A549 (cell line): ENCODE data around the gene KCP. TPM values are rescaled to one million over a fixed set of nuclear protein-coding genes. Genes with fewer than 3 reads are reported as not detected.

Source experiments
- ATAC-seq, 2 experiments: fragments of 200-7000 bp in 1 of 2; fragments of >200 bp in 1 of 2; cut with Nextera tagmentation in 1 of 2; cut with Tn5 transposase in 1 of 2; 3 replicates each; pipeline versions ENCODE4 v1.8.0 to v1.9.1; 2018 to 2020; ENCODE audit warnings: mild to moderate bottlenecking in 1 of 2, moderate library complexity in 1 of 2
- CTCF ChIA-PET: fragments of 300-600 bp; sonication (Branson Sonifier 250); formaldehyde crosslinking; extraction: SDS; loops from one replicate; lab custom pipeline; 2021; ENCODE audit warnings: antibody characterized with exemption, inconsistent platforms; lab: Yijun Ruan, JAX
- POLR2A ChIA-PET: fragments of 350-600 bp; formaldehyde crosslinking; extraction: SDS; loops from one replicate; lab custom pipeline; 2021; ENCODE audit warnings: antibody characterized with exemption, inconsistent platforms; lab: Yijun Ruan, JAX
- DNase-seq, 2 experiments: peaks; one replicate each; pipeline versions ENCODE4 v3.0.0 to v3.0.0-alpha.2; 2011 to 2016; ENCODE audit warnings: low read depth in 1 of 2, low spot score in 1 of 2
- FAIRE-seq: peaks from 2 replicates; lab custom pipeline; 2011; peaks lifted over from hg19 to GRCh38; lab: Jason Lieb, UNC
- H3K27ac ChIP-seq, 2 experiments: fragments of >200 bp; sonication (Bioruptor Twin); formaldehyde crosslinking; 3 replicates each; pipeline ENCODE4 v1.5.1; 2016 to 2017
- H3K4me1 ChIP-seq: fragments of >200 bp; sonication (Bioruptor Twin); formaldehyde crosslinking; 3 replicates; pipeline ENCODE4 v1.6.1; 2016
- H3K4me2 ChIP-seq: fragments of >200 bp; sonication (Bioruptor Twin); formaldehyde crosslinking; 3 replicates; pipeline ENCODE4 v1.6.1; 2016
- H3K4me3 ChIP-seq: fragments of >200 bp; sonication (Bioruptor Twin); formaldehyde crosslinking; 3 replicates; pipeline ENCODE4 v1.5.1; 2016
- H3K9me3 ChIP-seq: fragments of >200 bp; sonication (Bioruptor Twin); formaldehyde crosslinking; 3 replicates; pipeline ENCODE4 v1.6.1; 2016
- BHLHE40 ChIP-seq: IDR thresholded peaks from 2 replicates; pipeline ENCODE4 v1.6.1; 2012; ENCODE audit warnings: low read depth, low read length, inconsistent platforms
- CBX2 ChIP-seq: fragments of 200-600 bp; sonication (generic); IDR thresholded peaks from 2 replicates; pipeline ENCODE4 v1.6.1; 2016; ENCODE audit warnings: low read depth, mild to moderate bottlenecking, borderline replicate concordance
- CEBPB ChIP-seq, 2 experiments: fragments of >200 bp in 1 of 2; sonication (Bioruptor Twin) in 1 of 2; formaldehyde crosslinking in 1 of 2; IDR thresholded peaks; 2 replicates each; pipeline ENCODE4 v1.6.1; 2012 to 2016
- CHD2 ChIP-seq: fragments of 150-350 bp; IDR thresholded peaks from 2 replicates; pipeline ENCODE4 v1.6.1; 2014; ENCODE audit warnings: low read length; ENCODE audit not compliant: partially characterized antibody
- CHD4 ChIP-seq: fragments of 200-600 bp; sonication (generic); IDR thresholded peaks from 2 replicates; pipeline ENCODE4 v1.6.1; 2016; ENCODE audit warnings: antibody characterized with exemption, mild to moderate bottlenecking, borderline replicate concordance
- EHMT2 ChIP-seq: fragments of 200-600 bp; sonication (generic); IDR thresholded peaks from 2 replicates; pipeline ENCODE4 v1.6.1; 2016; ENCODE audit warnings: antibody characterized with exemption, low read depth, mild to moderate bottlenecking, moderate library complexity
- FOSB ChIP-seq: fragments of 250-450 bp; sonication (Bioruptor Pico); IDR thresholded peaks from 2 replicates; pipeline ENCODE4 v1.5.0; 2020; ENCODE audit warnings: mild to moderate bottlenecking, moderate library complexity
- FOSL2 ChIP-seq, 2 experiments: fragments of 450-650 bp in 1 of 2; fragments of >200 bp in 1 of 2; sonication (Bioruptor Twin) in 1 of 2; formaldehyde crosslinking; IDR thresholded peaks; 2 replicates each; pipeline versions ENCODE4 v1.5.0 to v1.6.1; 2016 to 2020; ENCODE audit warnings: mild to moderate bottlenecking in 1 of 2, moderate library complexity in 1 of 2
- HDAC2 ChIP-seq: fragments of 200-600 bp; sonication (generic); IDR thresholded peaks from 2 replicates; pipeline ENCODE4 v1.6.1; 2016
- HOXA7 ChIP-seq: fragments of 250-450 bp; sonication (Bioruptor Pico); IDR thresholded peaks from 2 replicates; pipeline ENCODE4 v1.5.0; 2020; ENCODE audit warnings: mild to moderate bottlenecking, moderate library complexity
- HOXB5 ChIP-seq: fragments of 250-450 bp; sonication (Bioruptor Pico); IDR thresholded peaks from 2 replicates; pipeline ENCODE4 v1.5.0; 2020; ENCODE audit warnings: mild to moderate bottlenecking, moderate library complexity
- KDM5A ChIP-seq: fragments of 200-600 bp; sonication (generic); IDR thresholded peaks from 2 replicates; pipeline ENCODE4 v1.6.1; 2016; ENCODE audit warnings: antibody characterized with exemption, mild to moderate bottlenecking
- MAFK ChIP-seq: fragments of 450-650 bp; IDR thresholded peaks from 2 replicates; pipeline ENCODE4 v1.6.1; 2014; ENCODE audit not compliant: partially characterized antibody
- MYC ChIP-seq: IDR thresholded peaks from 2 replicates; pipeline ENCODE4 v1.6.1; 2012; ENCODE audit warnings: mild to moderate bottlenecking, inconsistent platforms, low read length, improper control_type of control experiment, borderline replicate concordance
- NR3C1 ChIP-seq: fragments of >200 bp; sonication (Bioruptor Twin); formaldehyde crosslinking; IDR thresholded peaks from 3 replicates; pipeline ENCODE4 v1.6.1; 2017
- POLR2AphosphoS2 ChIP-seq: conservative IDR thresholded peaks from 2 replicates; pipeline ENCODE4 v1.6.1; 2012; ENCODE audit warnings: low read length, improper control_type of control experiment, inconsistent platforms
- RAD21 ChIP-seq, 2 experiments: fragments of >200 bp in 1 of 2; sonication (Bioruptor Twin) in 1 of 2; formaldehyde crosslinking in 1 of 2; IDR thresholded peaks in 1 of 2; conservative IDR thresholded peaks in 1 of 2; 2 replicates in 1 of 2; 3 replicates in 1 of 2; pipeline ENCODE4 v1.6.1; 2012 to 2018; ENCODE audit warnings: inconsistent platforms in 1 of 2
- RARB ChIP-seq: fragments of 250-450 bp; sonication (Bioruptor Pico); IDR thresholded peaks from 2 replicates; pipeline ENCODE4 v1.8.0; 2021; ENCODE audit warnings: mild to moderate bottlenecking, moderate library complexity
- RCOR1 ChIP-seq: fragments of 150-350 bp; IDR thresholded peaks from 2 replicates; pipeline ENCODE4 v1.6.1; 2014; ENCODE audit warnings: antibody characterized with exemption, low read length, low read depth
- SMC3 ChIP-seq: fragments of >200 bp; sonication (Bioruptor Twin); formaldehyde crosslinking; IDR thresholded peaks from 3 replicates; pipeline ENCODE4 v1.6.1; 2018; ENCODE audit warnings: inconsistent platforms
- TFCP2L1 ChIP-seq: fragments of 250-450 bp; sonication (Bioruptor Pico); IDR thresholded peaks from 2 replicates; pipeline ENCODE4 v1.5.0; 2021; ENCODE audit warnings: mild to moderate bottlenecking
- TP53 ChIP-seq: fragments of 250-450 bp; sonication (Bioruptor Pico); IDR thresholded peaks from 2 replicates; pipeline ENCODE4 v1.5.0; 2021; ENCODE audit warnings: mild to moderate bottlenecking, moderate library complexity
- ZFP36 ChIP-seq: fragments of 450-650 bp; IDR thresholded peaks from 2 replicates; pipeline ENCODE4 v1.6.1; 2014; ENCODE audit warnings: borderline replicate concordance; ENCODE audit not compliant: partially characterized antibody
- ZSCAN20 ChIP-seq: fragments of 250-450 bp; sonication (Bioruptor Pico); IDR thresholded peaks from 2 replicates; pipeline ENCODE4 v1.8.0; 2022; ENCODE audit warnings: mild to moderate bottlenecking, moderate library complexity
- WGBS: methylation state at CpG from one replicate; pipeline ENCODE4 v1.1.6; 2017; ENCODE audit errors: missing lambda C conversion rate; 5-methylcytosine and 5-hydroxymethylcytosine counted together
- polyA plus RNA-seq, 4 experiments: library from polyadenylated mRNA; depleted of rRNA in 3 of 4; stranded (reverse); fragments of >200 nt; fragmentation: RNase III in 1 of 4; extraction: RNeasy Plus Mini Kit Qiagen cat#74134 plus additional on column Dnase treatment in 1 of 4; gene quantifications; 2 replicates in 3 of 4; 3 replicates in 1 of 4; pipeline ENCODE4 v1.2.3, GENCODE V29; 2011 to 2017
- TF ChIP-seq, protein P1 (sequence below): fragments of 150-350 bp; IDR thresholded peaks from 2 replicates; pipeline ENCODE4 v1.6.1; 2014; ENCODE audit warnings: low read depth, mild to moderate bottlenecking, low read length
- TF ChIP-seq, protein P2 (sequence below): fragments of 250-450 bp; sonication (Bioruptor Pico); IDR thresholded peaks from 2 replicates; pipeline ENCODE4 v1.5.0; 2020; ENCODE audit warnings: low read depth, mild to moderate bottlenecking, moderate library complexity
- TF ChIP-seq, protein P3 (sequence below): IDR thresholded peaks from 2 replicates; pipeline ENCODE4 v1.6.1; 2012; ENCODE audit warnings: low read depth, borderline replicate concordance

KCP gene
- polyA plus RNA-seq, 2 of the 4 experiments (the other 2 are of a cell fraction) = 0.14 TPM; not detected in 1

DNA sequence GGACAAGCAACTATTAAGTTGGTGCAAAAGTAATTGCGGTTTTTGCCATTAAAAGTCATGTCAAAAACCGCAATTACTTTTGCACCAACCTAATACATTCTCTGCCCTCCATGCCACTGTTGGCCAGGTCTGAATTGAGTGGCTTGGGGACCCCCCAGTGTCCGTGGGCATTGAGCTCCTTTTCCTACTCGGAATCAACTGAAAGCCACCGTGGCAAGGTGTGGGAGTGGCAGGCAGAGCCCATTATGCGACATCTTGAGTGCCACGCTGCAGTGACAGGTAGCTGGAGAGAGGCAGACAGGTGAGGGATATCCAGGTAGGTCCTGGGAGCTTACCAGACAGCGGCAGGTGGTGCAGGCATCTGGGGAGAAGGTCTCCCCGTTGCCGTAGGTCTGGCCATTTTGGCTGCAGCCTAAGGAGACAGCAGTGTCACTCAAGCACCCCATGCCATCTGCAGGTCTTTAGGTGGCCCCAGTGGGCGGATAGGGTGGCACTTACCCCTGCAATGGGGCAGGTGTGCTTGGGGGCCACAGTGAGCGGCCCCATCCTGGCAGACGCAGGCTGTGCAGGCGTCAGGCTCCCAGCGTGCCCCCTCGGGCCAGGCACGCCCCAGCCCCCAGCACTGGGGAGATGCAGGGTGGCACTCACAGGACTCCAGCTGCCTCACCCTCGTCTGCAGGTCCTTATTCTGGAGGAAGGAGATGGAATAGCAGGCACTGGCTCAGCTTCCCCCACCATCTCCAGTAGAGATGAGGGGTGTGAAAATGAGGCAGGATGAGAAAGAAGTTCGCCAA lies 3.5 kb downstream of the KCP start:
- Histone ChIP-seq H3K27ac (no peak overlapping the region), H3K9me3 (no peaks in the 10 kb centered on the region), H3K4me3 (no peak overlapping the region), H3K4me1 (peaks cover 16% of the 10 kb centered on the region; the same call in 1 of the 3 replicates), H3K4me2 (no peak overlapping the region)
- ATAC-seq (no peak), DNase-seq (no peak), FAIRE-seq (no peak)
- 36% methylated on average over 13 of the region's 19 CpGs for WGBS
- ChIA-PET CTCF (interaction anchor here (1.0 to 1.5 kb wide), 3 partner anchors 181 to 304 kb away, joined by 3 read pairs; no protein-coding TSS in a partner anchor), POLR2A (no interaction called here)
- no peak for TF ChIP-seq TP53 (CRISPR knock-in tag)
- no peak for TF ChIP-seq EHMT2
- TF ChIP-seq KDM5A = no peak
- no peak for TF ChIP-seq HOXA7 (CRISPR knock-in tag)
- TF ChIP-seq ZFP36 = no peak

DNA sequence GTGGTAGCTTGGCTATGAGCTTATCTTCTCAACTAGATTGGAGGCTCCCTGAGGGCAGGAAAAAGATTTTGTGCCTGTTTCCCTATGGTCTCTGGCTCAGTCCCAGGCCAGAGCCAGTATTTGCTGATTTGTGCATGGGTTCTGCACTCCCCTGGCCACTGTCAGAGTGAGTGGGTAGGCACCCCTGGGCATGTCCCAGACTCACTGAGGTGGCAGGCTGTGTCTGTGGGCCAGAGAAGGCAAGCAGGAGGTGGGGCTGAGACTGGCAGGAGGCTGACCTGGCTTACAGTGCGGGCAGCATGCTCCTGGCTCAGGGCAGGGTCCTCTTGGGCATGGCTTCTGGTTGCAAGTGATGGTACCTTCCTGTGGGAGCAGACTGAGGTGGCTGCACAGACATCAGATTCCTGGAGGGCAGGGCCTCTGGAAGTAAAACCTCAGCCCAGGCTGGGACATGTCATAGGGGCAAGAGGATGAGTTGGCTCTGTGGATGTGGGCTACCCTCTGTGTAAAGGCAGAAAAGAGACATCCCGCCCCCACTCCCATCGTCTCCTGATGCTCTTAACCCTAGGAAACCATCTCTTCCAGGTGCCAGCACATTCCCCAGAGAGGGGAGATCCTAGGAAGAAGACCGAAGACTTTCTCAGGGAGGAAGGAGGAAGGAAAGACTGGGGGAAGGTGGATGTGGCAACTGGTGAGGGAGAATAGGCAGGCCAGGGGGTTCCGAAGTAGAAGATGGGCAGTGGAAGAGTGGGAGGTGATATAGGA lies 4.3 kb downstream of the KCP start:
- H3K4me3 ChIP-seq = no peak overlapping the region
- ChIA-PET POLR2A (no interaction called here), CTCF (interaction anchor here (1.0 to 1.5 kb wide), 3 partner anchors 182 to 305 kb away, joined by 3 read pairs; no protein-coding TSS in a partner anchor)
- no peak for FAIRE-seq
- peaks cover 16% of the 10 kb centered on the region; the same call in 1 of the 3 replicates for H3K4me1 ChIP-seq
- TF ChIP-seq, protein P1, sequence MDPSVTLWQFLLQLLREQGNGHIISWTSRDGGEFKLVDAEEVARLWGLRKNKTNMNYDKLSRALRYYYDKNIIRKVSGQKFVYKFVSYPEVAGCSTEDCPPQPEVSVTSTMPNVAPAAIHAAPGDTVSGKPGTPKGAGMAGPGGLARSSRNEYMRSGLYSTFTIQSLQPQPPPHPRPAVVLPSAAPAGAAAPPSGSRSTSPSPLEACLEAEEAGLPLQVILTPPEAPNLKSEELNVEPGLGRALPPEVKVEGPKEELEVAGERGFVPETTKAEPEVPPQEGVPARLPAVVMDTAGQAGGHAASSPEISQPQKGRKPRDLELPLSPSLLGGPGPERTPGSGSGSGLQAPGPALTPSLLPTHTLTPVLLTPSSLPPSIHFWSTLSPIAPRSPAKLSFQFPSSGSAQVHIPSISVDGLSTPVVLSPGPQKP = no peak
- no peak for TF ChIP-seq MAFK
- TF ChIP-seq NR3C1 = no peak
- no peak for TF ChIP-seq RARB (CRISPR knock-in tag)
- TF ChIP-seq, all 56 proteins: peak for 0
- Histone ChIP-seq H3K27ac (no peak overlapping the region), H3K9me3 (no peaks in the 10 kb centered on the region), H3K4me2 (no peak overlapping the region)
- no peak for DNase-seq
- WGBS = 43% methylated on average over 4 of the region's 5 CpGs
- ATAC-seq = no peak

DNA sequence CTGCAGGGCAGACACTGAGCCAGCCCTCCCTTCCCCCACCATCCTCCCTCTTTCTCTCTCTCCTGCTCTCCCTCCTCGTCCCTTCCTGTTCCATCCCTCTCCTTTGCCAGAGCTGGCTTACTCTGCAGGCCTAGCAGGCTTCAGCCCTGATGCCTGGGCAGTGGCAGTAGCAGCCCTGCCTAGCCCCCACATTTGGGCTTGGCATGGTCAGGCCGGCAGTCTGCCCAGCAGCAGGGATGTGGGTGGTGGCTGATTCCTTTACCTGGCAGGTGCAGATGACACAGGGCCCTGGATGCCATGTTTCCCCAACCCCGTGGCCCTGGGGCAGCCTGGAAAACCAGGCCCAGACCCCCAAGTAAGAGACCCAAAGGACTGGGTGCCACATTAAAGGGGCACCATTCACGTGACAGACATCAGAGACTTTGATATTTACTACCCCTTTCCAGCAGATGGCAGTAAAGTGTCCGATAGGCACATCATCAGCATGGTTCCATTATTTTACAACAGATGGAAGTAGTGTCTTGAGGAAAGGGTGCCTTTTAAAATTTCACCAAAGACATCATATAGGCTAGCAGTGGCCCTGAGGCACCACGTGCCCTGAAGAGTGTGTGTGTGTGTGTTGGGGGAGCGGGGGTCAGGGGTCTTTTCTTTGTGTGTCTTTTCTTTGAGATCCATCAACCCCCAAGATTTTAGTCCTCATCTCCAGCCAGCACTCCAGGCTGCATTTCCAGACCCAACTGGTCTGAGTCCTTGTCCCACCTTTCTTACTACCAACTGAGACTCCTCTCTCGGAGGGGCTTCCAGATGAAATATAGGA lies 5.9 kb downstream of the KCP start:
- ATAC-seq (peak; percentile 33 to 82; a peak in 5 of 6 replicates), DNase-seq (peak; percentile 56 to 60), FAIRE-seq (no peak)
- Histone ChIP-seq H3K9me3 (no peaks in the 10 kb centered on the region), H3K4me1 (peaks cover 16% of the 10 kb centered on the region; the same call in 1 of the 3 replicates), H3K4me3 (no peak overlapping the region), H3K27ac (no peak overlapping the region), H3K4me2 (no peak overlapping the region)
- 12% methylated on average over 7 of the region's 8 CpGs for WGBS
- CTCF ChIA-PET = interaction anchor here (0.7 to 3.2 kb wide), 10 partner anchors 12 to 197 kb away, joined by 3 to 28 read pairs (median 3); no protein-coding TSS in a partner anchor
- POLR2A ChIA-PET = no interaction called here
- TF ChIP-seq FOSB (CRISPR knock-in tag) = no peak
- peak; percentile 52 to 66 for TF ChIP-seq RAD21 (conservative IDR thresholded peaks at IDR 0.05 in 1 of 2, IDR thresholded peaks at IDR 0.05 in 1 of 2)
- TF ChIP-seq MYC = no peak
- no peak for TF ChIP-seq HOXB5
- no peak for TF ChIP-seq NR3C1
- TF ChIP-seq, protein P2, sequence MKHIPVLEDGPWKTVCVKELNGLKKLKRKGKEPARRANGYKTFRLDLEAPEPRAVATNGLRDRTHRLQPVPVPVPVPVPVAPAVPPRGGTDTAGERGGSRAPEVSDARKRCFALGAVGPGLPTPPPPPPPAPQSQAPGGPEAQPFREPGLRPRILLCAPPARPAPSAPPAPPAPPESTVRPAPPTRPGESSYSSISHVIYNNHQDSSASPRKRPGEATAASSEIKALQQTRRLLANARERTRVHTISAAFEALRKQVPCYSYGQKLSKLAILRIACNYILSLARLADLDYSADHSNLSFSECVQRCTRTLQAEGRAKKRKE (CRISPR knock-in tag) = no peak
- TF ChIP-seq ZFP36 = no peak
- TF ChIP-seq TFCP2L1 = no peak
- no peak for TF ChIP-seq CEBPB (IDR thresholded peaks at IDR 0.05)
- TF ChIP-seq MAFK = no peak
- no peak for TF ChIP-seq BHLHE40
- no peak for TF ChIP-seq CHD2
- TF ChIP-seq, protein P3, sequence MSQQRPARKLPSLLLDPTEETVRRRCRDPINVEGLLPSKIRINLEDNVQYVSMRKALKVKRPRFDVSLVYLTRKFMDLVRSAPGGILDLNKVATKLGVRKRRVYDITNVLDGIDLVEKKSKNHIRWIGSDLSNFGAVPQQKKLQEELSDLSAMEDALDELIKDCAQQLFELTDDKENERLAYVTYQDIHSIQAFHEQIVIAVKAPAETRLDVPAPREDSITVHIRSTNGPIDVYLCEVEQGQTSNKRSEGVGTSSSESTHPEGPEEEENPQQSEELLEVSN = no peak
- no peak for TF ChIP-seq FOSL2 (IDR thresholded peaks at IDR 0.05)
- no peak for TF ChIP-seq FOSL2 (CRISPR knock-in tag; IDR thresholded peaks at IDR 0.05)
- TF ChIP-seq RCOR1 = no peak
- no peak for TF ChIP-seq CBX2
- TF ChIP-seq POLR2AphosphoS2 = no peak
- TF ChIP-seq SMC3 = peak; percentile 63
- no peak for TF ChIP-seq CHD4
- no peak for TF ChIP-seq HDAC2
- TF ChIP-seq ZSCAN20 (CRISPR knock-in tag) = no peak
